K562 (cell line): ENCODE data around the gene GSK3B. TPM values are rescaled to one million over a fixed set of nuclear protein-coding genes. Genes with fewer than 3 reads are reported as not detected.

Experiments
- ATAC-seq: fragments of 200-7000 bp; cut with Tn5 transposase; 3 replicates; pipeline ENCODE4 v1.9.1; 2020; ENCODE audit warnings: moderate library complexity
- BruUV-seq: library from RNA; stranded (reverse); fragments of 400-500 nt; replicated peaks from 2 replicates; lab custom pipeline; 2021; lab: Mats Ljungman, UMichigan
- CTCF ChIA-PET: fragments of 300-600 bp; formaldehyde crosslinking; extraction: SDS; loops from one replicate; lab custom pipeline; 2021; ENCODE audit warnings: low intra/inter-chr PET ratio; lab: Yijun Ruan, JAX
- POLR2A ChIA-PET: fragments of 300-600, 350-650 bp; sonication (Branson Sonifier 250); formaldehyde crosslinking; extraction: SDS; loops from one replicate; lab custom pipeline; 2021; ENCODE audit warnings: antibody characterized with exemption, inconsistent platforms; lab: Yijun Ruan, JAX
- DNase-seq, 4 experiments: peaks; one replicate each; pipeline versions ENCODE4 v3.0.0 to v3.0.0-alpha.2; 2011 to 2018; ENCODE audit warnings: low spot score in 3 of 4, mixed read lengths in 3 of 4; ENCODE audit errors: extremely low read depth in 1 of 4
- FAIRE-seq: peaks from 2 replicates; lab custom pipeline; 2011; peaks lifted over from hg19 to GRCh38; lab: Jason Lieb, UNC
- H2AFZ ChIP-seq: 2 replicates; pipeline ENCODE4 v1.6.0; 2011; ENCODE audit warnings: low read depth, low read length, control low read depth, inconsistent platforms
- H3K27ac ChIP-seq: fragments of 200-600 bp; 3 replicates; pipeline ENCODE4 v1.8.0; 2011; ENCODE audit warnings: low read depth, mild to moderate bottlenecking, control low read depth, inconsistent platforms, low read length, moderate library complexity, mixed read lengths; ENCODE audit errors: extremely low read depth
- H3K27me3 ChIP-seq, 2 experiments: fragments of 300-600 bp in 1 of 2; 2 replicates in 1 of 2; 3 replicates in 1 of 2; pipeline versions ENCODE4 v1.6.0 to v1.8.0; 2011; ENCODE audit warnings: inconsistent platforms in 2 of 2, low read length in 2 of 2, mild to moderate bottlenecking in 1 of 2, mixed read lengths in 1 of 2, moderate library complexity in 1 of 2; ENCODE audit not compliant: control insufficient read depth in 2 of 2, insufficient read depth in 2 of 2
- H3K36me3 ChIP-seq: fragments of 300-600 bp; 3 replicates; pipeline ENCODE4 v1.8.0; 2011; ENCODE audit warnings: mild to moderate bottlenecking, low read length, inconsistent platforms; ENCODE audit not compliant: control insufficient read depth, insufficient read depth
- H3K4me1 ChIP-seq, 2 experiments: fragments of 200-600 bp in 1 of 2; replicated peaks in 1 of 2; 2 replicates in 1 of 2; 3 replicates in 1 of 2; pipeline versions ENCODE4 v1.5.1 to v1.8.0; 2011; ENCODE audit warnings: inconsistent platforms in 2 of 2, low read length in 2 of 2, mild to moderate bottlenecking in 1 of 2, mixed read lengths in 1 of 2, moderate library complexity in 1 of 2; ENCODE audit not compliant: control insufficient read depth in 2 of 2, insufficient read depth in 2 of 2
- H3K4me2 ChIP-seq: 2 replicates; pipeline ENCODE4 v1.6.1; 2011; ENCODE audit warnings: low read length, control low read depth, inconsistent platforms, mixed read lengths; ENCODE audit not compliant: insufficient read depth
- H3K4me3 ChIP-seq: fragments of 200-600 bp; sonication (generic), shearing (Covaris generic); 2 replicates; pipeline ENCODE4 v1.5.1; 2016; ENCODE audit warnings: control low read depth, inconsistent platforms
- H3K79me2 ChIP-seq: fragments of 200-600 bp; 3 replicates; pipeline ENCODE4 v1.8.0; 2011; ENCODE audit warnings: low read length, inconsistent platforms; ENCODE audit not compliant: control insufficient read depth, insufficient read depth
- H3K9ac ChIP-seq, 2 experiments: 2 replicates each; pipeline versions ENCODE4 v1.6.0 to v1.6.1; 2011; ENCODE audit warnings: low read depth in 2 of 2, low read length in 2 of 2, control low read depth in 1 of 2, inconsistent platforms in 1 of 2, mild to moderate bottlenecking in 1 of 2, mixed read lengths in 1 of 2; ENCODE audit not compliant: insufficient read depth in 1 of 2
- H3K9me1 ChIP-seq: one replicate; pipeline ENCODE4 v1.6.0; 2011; ENCODE audit warnings: inconsistent platforms, mild to moderate bottlenecking, low read length, moderate library complexity; ENCODE audit not compliant: control insufficient read depth, insufficient read depth
- H3K9me3 ChIP-seq: replicated peaks from 2 replicates; pipeline ENCODE4 v1.5.1; 2011; ENCODE audit warnings: low read depth, low read length, inconsistent platforms; ENCODE audit not compliant: control insufficient read depth, insufficient read depth
- H4K20me1 ChIP-seq: replicated peaks from 2 replicates; pipeline ENCODE4 v1.6.1; 2011; ENCODE audit warnings: low read length, inconsistent platforms, mixed read lengths; ENCODE audit not compliant: control insufficient read depth, insufficient read depth
- CSDE1 ChIP-seq, 2 experiments: fragments of 450-650 bp; IDR thresholded peaks; 2 replicates each; pipeline ENCODE4 v1.6.1; 2016; ENCODE audit warnings: mild to moderate bottlenecking in 1 of 2
- GATA2 ChIP-seq: sonication (generic); formaldehyde crosslinking; IDR thresholded peaks from 2 replicates; pipeline ENCODE4 v1.4.0; 2020; ENCODE audit warnings: mild to moderate bottlenecking, missing genetic modification reagents
- JUNB ChIP-seq: fragments of 450-650 bp; formaldehyde crosslinking; conservative IDR thresholded peaks from 2 replicates; pipeline ENCODE4 v1.4.0; 2020; ENCODE audit warnings: mild to moderate bottlenecking
- PBX2 ChIP-seq, 2 experiments: IDR thresholded peaks in 1 of 2; conservative IDR thresholded peaks in 1 of 2; 2 replicates each; pipeline ENCODE4 v1.6.1; 2016; ENCODE audit warnings: low read depth in 2 of 2, mild to moderate bottlenecking in 1 of 2, missing compliant biosample characterization in 1 of 2, missing genetic modification characterization in 1 of 2, moderate library complexity in 1 of 2
- RBM39 ChIP-seq: fragments of 200-400 bp; formaldehyde crosslinking; optimal IDR thresholded peaks from 2 replicates; pipeline ENCODE3; 2018; ENCODE audit warnings: low read depth, low read length
- SIRT6 ChIP-seq: IDR thresholded peaks from one replicate; pipeline ENCODE4 v1.6.1; 2012; ENCODE audit warnings: low read depth, mild to moderate bottlenecking, control low read depth, inconsistent platforms, low read length, moderate library complexity
- SMARCB1 ChIP-seq: IDR thresholded peaks from 2 replicates; pipeline ENCODE4 v1.6.1; 2011; ENCODE audit warnings: improper control_type of control experiment, low read depth; ENCODE audit not compliant: insufficient read length
- SMC3 ChIP-seq: conservative IDR thresholded peaks from 2 replicates; pipeline ENCODE4 v1.6.1; 2011; ENCODE audit warnings: low read depth, low read length, improper control_type of control experiment; ENCODE audit not compliant: insufficient read depth
- TAL1 ChIP-seq: fragments of 450-650 bp; IDR thresholded peaks from 2 replicates; pipeline ENCODE4 v1.6.1; 2016; ENCODE audit warnings: mild to moderate bottlenecking
- ZBTB12 ChIP-seq: fragments of 250-450 bp; sonication (Bioruptor Pico); IDR thresholded peaks from 2 replicates; pipeline ENCODE4 v1.4.0; 2020
- WGBS: fragments of 100-300 bp; shearing (Covaris generic); methylation state at CpG from one replicate; pipeline ENCODE4 v1.1.6; 2016; ENCODE audit warnings: low coverage, mixed read lengths; ENCODE audit not compliant: insufficient coverage; ENCODE audit errors: missing lambda C conversion rate; 5-methylcytosine and 5-hydroxymethylcytosine counted together
- in situ Hi-C: fragments of 300-500 bp; cut with MboI; formaldehyde crosslinking; loops from 4 replicates; pipeline ENCODE4 v1.15.0; 2018; ENCODE audit warnings: inconsistent platforms, mixed read lengths
- intact Hi-C: fragments of 100-400 bp; cut with micrococcal nuclease; formaldehyde crosslinking; loops from 2 replicates; pipeline ENCODE4 v1.14.2; 2022
- polyA plus RNA-seq, 8 experiments: library from polyadenylated mRNA; depleted of rRNA in 4 of 8; stranded (reverse) in 5 of 8; unstranded in 3 of 8; fragments of >200 nt; fragmentation: Nextera tagmentation in 2 of 8; fragmentation: Illumina TruSeq in 1 of 8; extraction: Ambion mirVana in 2 of 8; extraction: Trizol in 1 of 8; gene quantifications; 2 replicates each; pipeline versions ENCODE4 v1.2.1 to v1.2.3, GENCODE V29; 2011 to 2014; ENCODE audit warnings: inconsistent platforms in 1 of 8, missing spikeins in 1 of 8
- total RNA-seq, 7 experiments: library from RNA; depleted of rRNA in 6 of 7; stranded (reverse); fragments of >200 nt in 6 of 7; fragmentation: Illumina TruSeq in 2 of 7; extraction: Trizol in 2 of 7; gene quantifications; 2 replicates each; pipeline versions ENCODE4 v1.2.1 to v1.2.3, GENCODE V29; 2011 to 2021; ENCODE audit warnings: low replicate concordance in 1 of 7

The GSK3B gene
- total and polyA plus RNA-seq, 9 of the 15 experiments (the other 6 are each of a cell fraction or from before 2014, with no cell fraction given) = 4.7 to 25.0 (median 18.7) TPM

- Histone ChIP-seq H3K27me3 (no peaks in the 10 kb centered on the region), H3K9ac (no peak overlapping the region), H3K4me2 (no peak overlapping the region), H3K9me1 (no peaks in the 10 kb centered on the region), H2AFZ (no peak overlapping the region), H3K79me2 (peaks cover 9% of the 10 kb centered on the region), H4K20me1 (no peaks in the 10 kb centered on the region), H3K9me3 (no peaks in the 10 kb centered on the region), H3K27ac (no peak overlapping the region), H3K4me1 (peaks cover 0 to 2% of the 10 kb centered on the region in 2 experiments; a peak in 1 of 5 replicates), H3K4me3 (no peak overlapping the region), H3K36me3 (peaks cover 7% of the 10 kb centered on the region; the same call in 1 of the 3 replicates)
- no TSS peak for BruUV-seq
- TF ChIP-seq ZBTB12 (no peak), PBX2 (CRISPR knock-in tag; IDR thresholded peaks at IDR 0.05; ENCODE audit: low read depth) (no peak), PBX2 (tag; conservative IDR thresholded peaks at IDR 0.05; ENCODE audit: low read depth) (no peak), JUNB (no peak), GATA2 (no peak), SMARCB1 (no peak), SIRT6 (no peak), SMC3 (no peak), TAL1 (no peak), RBM39 (no peak), CSDE1 (IDR thresholded peaks at IDR 0.05) (no peak)
- DNase-seq = no peak
- in situ Hi-C loops = no loop called here
- ChIA-PET CTCF (no interaction called here), POLR2A (no interaction called here)
- WGBS = 83% methylated on average over 3 of the region's 3 CpGs
- intact Hi-C loops = no loop called here
- no peak for FAIRE-seq
- ATAC-seq = no peak
These were observed 8.0 kb upstream of the GSK3B start for GRCh38 chr3:120102232-120102631.
